Urothelium cell line (cell line): ENCODE data around the gene SFMBT2.
"Not testable (repeated sequence)": the region's sequence is repeated elsewhere in the genome, so short reads cannot be mapped to it uniquely, and the experiment has no call there.

Source experiments
- DNase-seq: peaks from one replicate; pipeline ENCODE4 v3.0.0; 2011; ENCODE audit warnings: low spot score, mixed read lengths
- FAIRE-seq: peaks from 2 replicates; lab custom pipeline; 2011; peaks lifted over from hg19 to GRCh38; lab: Jason Lieb, UNC

The SFMBT2 gene

DNA sequence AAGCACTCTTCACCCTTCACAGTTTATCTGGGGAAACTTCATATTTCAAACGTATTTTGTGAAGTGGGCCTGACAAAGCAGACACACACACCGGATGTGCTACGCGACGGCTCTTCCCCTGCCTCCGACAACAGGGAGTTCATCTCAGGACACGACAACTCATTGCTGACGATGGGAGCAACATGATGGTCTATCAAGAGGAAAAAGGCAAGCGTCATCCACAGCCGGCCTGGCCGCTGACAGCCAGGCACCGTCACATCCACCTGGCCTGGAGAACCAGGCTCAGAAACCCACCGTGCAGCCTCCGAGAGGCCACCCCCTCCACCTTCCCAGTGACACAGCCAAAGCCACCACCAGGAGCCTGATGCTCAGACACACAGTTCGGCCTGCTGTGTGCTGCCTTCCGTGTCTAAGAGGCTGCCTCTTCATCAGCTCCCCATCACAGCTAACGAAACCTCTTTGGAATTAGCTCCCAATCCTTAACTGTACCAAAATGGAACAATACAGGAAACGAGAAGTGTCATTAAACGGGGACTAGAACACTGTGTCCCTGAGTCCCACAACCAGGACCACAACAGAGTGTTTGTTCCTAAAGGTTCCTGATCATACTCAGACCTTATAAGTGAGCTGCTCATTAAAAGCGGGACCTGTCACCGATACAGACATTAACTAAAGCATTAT is 76.7 kb downstream of the SFMBT2 start:
- DNase-seq (no peak), FAIRE-seq (no peak)

DNA sequence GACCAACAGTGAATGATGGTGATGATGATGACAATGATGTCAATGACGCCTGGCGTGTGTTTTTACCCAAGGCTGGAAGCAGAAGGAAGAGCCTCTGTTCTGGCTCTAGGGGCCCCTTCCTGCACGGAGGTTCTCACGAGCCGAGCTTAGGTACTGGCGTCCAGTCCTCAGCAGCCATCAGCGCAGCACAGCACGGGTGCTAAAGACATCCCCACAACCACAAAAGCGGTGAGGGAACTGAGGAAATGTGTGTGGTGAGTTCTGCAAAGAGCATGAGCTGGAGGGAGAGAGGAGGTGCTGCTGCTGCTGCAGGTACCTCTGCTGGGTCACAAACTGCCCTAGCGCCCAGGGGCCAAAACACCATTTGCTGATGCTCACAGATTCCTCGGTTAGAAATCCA is 81.6 kb downstream of the SFMBT2 start:
- FAIRE-seq (no peak), DNase-seq (no peak)

DNA sequence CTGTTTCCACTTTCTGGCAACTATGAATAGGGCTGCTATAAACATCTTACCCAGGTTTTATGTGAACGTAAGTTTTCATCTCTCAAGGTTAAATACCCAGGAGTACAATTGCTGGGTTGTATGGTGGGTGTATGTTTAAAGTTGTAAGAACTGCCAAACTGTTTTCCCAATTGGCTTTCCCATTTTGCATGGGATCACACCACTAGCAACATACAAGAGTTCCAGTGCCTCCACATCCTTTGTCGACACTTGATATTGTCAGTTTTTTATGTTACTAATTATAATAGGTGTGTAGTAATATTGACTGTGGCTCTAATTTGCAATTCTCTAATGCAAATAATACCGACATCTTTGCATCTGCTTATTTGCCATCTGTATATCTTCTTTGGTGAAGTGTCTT is 82.9 kb downstream of the SFMBT2 start:
- FAIRE-seq (no peak), DNase-seq (no peak)

DNA sequence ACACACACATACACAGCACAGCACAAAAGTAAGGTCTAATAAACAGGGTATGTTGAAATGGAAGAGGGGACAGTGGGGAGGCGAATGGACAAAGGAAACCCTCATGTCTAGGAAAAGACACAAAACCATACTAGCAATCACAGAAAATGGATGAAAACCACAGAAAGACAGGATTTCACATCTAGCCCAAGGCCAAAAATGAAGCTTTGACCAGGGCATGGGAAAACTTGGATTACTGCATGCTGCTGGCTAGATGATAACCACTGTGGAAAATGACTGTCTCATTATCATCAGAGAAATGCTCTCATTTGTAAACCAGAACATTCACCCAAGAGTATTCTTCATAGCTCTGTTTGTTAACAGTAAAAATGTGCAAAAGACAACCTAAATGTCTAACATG is 88.2 kb downstream of the SFMBT2 start:
- FAIRE-seq (no peak), DNase-seq (no peak)

DNA sequence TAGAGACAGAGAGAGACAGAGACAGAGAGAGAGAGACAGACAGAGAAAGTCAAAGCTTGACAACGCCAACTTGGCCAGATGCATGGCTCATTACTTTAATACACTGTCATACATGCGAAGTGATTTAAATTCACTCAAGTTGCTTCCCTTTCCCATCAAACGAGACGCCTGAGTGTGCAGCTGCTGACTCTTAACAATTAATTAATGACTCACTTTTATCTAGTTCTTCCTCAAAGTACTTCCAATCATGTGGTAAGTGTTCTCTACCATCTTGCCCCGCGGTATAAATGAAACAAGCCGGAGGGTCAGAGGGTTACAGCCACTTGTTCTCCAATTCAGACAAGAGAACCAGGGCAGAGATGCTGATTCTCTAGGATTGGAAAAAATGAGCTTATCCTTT is 90.8 kb downstream of the SFMBT2 start:
- FAIRE-seq (no peak), DNase-seq (no peak)

DNA sequence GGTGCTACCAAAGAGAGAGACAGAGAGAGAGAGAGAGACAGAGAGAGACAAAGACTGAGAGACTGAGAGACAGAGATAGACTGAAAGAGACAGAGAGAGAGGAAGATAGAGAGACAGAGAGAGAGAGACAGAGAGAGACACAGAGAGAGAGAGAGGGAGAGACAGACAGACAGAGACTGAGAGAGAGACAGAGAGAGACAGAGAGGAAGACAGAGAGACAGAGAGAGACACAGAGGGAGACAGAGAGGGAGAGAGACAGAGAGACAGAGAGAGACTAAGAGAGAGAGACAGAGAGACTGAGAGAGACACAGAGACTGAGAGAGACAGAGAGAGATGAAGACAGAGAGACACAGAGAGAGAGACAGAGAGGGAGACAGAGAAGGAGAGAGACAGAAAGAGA is 91.2 kb downstream of the SFMBT2 start:
- DNase-seq (no peak), FAIRE-seq (no peak)

DNA sequence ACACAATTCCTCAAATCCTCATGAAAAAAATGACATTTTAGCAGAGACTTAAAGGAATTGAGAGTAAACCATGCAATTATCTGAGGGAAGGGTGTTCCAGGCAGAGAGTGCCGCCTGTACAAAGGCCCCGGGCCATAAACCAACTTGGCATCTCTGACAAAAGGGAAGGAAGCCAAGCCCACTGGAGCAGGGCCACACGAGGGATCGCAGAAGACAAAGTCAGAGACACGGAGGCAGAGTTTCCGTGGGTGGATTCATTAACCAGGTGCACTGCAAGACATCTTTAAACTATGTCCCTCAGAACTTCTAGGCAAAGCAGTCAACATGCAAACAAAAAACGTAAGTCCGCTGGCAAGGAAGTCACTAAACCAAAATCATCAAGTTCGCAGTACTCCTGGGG is 92.0 kb downstream of the SFMBT2 start:
- FAIRE-seq (no peak), DNase-seq (no peak)

DNA sequence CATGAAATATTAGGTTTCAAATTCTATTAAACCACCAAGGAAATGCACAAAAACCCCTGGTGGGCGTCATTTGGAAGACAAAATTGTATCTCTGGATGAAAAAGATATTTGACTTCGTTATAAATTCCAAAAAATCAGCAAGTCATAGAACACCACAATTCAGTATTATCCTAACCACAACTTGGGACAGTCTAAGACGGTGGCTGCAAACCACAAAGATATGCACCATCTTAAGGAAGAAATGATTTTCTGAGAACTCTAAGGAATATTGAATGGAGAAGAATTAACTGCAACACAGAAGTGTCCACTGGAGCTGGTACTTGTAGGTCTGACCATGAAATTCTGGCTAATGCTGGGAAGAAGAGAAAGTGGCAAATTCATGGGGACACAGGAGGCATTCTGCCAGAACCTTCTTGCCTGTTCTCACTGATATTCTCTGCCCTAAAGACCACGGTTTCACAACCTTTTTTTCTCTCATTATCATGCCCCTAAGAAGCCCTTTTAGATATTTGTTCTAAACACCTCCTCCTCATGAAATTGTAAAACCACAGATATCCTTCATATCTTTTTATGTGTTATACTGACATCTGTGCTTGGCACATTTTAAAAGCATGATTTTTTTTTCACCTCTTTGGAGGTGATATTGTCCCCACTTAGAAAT is 92.9 kb downstream of the SFMBT2 start:
- DNase-seq (no peak), FAIRE-seq (no peak)

DNA sequence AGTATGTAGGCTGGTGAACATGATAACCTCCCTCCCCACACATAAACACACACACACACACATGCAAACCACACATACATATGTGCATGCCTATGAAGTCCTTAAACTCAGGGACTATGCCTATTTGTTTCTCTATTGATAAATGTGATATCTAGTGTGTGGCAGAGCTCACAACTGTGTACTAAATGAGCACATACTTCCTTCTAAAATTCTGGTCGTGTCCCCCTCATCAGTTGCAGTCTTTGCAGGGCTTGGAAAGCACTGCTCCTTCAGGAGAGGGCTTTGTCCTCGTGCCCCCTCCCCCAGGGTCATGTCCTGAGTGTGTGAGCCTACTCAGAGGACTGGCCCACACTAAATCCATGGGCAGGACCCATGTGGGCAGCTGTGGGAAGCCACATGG is 94.0 kb downstream of the SFMBT2 start:
- FAIRE-seq = no peak
- no peak for DNase-seq

DNA sequence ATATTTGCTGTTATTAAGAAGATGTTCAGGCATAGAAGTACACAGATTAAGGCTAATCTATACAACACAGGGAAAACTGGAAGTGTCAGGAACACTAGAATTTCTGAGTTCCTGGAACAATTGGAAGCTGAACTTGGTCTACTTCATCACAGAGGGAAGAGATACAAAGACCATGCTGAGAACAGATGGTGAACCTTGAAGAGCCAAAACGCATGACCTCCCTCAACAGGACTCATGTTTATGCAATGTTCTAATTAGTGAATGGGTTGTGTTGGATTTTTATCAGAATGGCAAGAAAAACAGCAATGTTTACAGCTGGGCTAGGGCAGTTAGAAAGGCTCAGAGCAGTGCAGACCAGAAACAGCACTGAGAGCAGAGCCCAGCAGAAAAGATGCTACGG is 94.9 kb downstream of the SFMBT2 start:
- no peak for FAIRE-seq
- DNase-seq = no peak

DNA sequence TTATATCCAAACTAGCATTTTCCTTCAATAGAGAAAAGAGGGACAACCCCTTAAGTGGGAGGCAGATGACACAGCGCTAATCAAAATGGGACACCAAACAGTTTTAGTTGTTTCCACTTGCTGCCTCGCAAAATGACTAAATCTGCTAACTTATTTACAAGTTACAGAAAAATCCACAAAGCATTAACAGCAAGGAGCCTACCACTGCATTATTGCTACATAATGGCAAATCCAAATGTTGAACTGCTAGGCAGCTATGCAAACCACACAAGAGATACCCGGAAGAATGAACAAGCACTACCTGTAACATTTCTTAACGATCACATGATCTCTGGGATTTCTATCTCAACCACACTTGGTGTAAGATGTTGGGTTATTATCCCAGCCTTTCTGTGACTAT is 96.7 kb downstream of the SFMBT2 start:
- FAIRE-seq (no peak), DNase-seq (no peak)

DNA sequence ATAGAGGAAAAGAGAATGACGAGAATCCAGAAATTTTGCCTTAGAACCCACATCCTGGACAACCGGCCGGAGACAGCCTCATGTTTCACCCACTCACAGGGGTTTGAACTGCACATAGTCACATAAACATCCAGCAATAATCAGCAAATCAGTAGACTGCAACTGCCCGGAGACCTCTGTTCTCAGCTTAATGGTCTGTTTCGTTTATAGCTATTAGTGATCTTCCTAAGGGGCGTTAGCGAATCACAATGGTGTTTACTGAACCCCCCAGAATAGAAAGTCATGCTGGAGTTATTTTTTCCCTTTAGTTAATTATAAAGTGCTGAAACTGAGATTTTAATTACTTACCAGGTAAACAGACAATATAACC is 98.4 kb downstream of the SFMBT2 start:
- FAIRE-seq (no peak), DNase-seq (no peak)

DNA sequence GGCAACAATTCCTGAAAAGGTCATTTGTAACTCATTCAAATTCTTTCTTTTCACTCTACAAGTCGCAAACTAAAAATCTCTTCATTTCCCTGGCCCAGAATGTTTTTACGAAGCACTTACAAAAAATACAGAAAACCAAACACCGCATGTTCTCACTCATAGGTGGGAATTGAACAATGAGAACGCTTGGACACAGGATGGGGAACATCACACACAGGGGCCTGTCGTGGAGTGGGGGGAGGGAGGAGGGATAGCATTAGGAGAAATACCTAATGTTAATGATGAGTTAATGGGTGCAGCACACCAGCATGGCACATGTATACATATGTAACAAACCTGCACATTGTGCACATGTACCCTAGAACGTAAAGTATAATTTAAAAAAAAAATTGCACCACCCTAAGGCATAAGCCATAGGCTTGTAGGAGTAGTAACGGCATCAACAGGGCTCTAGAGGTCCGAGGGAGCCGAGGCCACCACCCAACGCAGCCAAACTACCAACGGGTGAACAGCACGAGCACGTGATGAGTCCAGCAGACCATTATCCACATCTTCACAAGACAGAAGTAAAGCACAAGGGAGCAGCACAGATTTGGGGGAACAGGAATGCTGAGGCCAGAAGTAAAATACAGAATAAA is 98.9 kb downstream of the SFMBT2 start:
- FAIRE-seq = not testable (repeated sequence)

DNA sequence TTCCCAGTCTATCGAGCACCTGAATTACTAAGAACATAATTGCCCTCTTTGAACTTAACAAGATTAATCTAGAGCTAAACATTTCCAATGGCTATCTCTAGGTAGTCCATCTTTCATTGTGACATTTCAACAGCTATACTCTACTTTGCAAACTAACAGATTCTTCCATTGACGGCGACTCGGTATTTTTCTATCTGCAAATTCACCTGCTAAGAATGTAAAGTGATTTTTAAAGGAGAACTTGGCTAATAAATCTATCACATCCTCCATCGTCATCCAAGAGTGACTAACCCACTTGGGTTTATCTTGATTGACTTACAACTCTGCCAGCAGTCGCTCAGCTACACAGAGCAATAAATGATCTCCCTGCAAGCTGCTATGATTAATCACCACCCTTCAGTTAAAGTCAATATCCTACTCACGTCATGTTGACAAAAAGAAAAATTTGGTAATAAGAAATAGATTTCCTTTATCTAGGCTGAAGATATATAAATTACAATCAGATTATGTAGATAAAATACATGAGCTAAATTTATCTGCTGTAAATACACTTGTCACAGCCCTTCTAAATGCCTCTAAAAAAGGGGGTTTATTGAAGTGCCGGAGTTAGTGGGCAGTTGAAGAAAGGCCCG is 99.5 kb downstream of the SFMBT2 start:
- FAIRE-seq (no peak), DNase-seq (peak; percentile 57)

More for the DNA sequence above, 98.9 kb downstream of the SFMBT2 start:
- not testable (repeated sequence) for DNase-seq

DNA sequence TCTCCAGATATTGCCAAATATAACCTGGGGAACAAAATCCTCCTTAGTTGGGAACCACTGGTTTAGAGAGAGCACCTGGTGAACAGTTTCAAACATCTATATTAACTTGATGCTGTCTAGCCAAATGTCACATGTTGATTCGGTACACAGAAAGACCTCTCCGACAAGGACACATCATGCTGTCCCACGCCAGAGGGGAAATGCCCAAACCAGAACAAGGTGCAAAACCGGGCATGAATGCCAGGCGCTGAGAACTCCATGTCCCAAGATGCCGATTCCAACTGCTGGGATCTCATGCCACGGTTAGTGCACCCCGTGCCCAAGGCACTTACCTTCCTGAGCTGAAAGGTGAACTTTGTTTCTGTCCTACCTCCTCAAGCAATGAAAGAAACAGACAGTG is 100.8 kb downstream of the SFMBT2 start:
- DNase-seq = no peak
- no peak for FAIRE-seq

DNA sequence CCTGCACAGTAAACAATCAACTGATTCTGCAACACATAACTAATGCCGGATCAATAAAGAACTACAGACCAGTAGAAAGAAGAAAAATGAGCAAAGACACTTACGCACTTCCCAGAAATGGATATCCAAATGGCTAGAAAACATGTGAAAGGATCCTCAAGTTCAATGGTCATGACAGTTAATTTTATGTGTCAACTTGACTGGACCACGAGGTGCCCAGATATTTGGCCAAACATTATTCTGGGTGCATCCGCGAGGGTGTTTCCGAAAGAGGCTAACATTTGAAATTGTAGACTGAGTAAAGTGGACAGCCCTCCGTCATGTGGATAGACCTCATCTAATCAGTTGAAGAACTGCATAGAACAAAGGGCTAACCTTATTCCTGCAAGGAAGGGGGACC is 102.0 kb downstream of the SFMBT2 start:
- FAIRE-seq = no peak
- no peak for DNase-seq

DNA sequence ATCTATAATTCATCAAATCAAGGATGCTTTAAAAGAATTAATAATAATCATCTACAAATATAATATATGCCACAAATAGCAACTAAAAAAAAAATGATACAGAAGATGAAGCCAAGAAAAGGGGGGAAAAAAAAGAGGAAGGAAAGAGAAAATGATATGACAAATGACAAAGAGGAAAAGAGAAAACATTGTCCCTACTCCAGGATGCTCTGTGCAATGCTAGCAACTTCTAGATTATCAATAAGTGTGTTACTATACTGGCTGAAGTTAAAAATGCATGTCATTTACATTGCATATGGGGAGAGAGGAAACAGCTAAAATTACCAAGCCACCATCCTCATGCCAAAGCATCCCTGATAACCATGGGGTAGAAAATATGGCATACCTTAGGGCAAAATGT is 104.2 kb downstream of the SFMBT2 start:
- FAIRE-seq = no peak

DNA sequence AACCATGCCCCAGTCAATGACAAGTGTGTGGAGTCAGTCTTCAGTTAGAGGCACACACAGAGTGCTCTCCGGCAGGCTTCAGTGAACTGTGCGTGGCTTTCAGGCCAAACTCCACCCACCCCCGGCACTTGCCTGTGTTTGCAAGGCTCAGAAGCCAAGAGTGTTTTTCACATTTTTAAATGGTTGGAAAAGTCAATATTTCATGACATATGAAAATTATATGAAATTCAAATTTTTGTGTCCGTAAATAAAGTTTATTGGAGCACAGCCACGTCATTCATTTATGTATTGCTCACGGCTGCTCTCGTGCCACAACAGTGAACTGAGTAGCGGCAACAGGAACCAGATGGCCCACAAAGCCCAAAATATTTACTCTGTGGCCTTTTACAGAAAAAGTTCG is 104.7 kb downstream of the SFMBT2 start:
- FAIRE-seq = no peak
- DNase-seq = no peak

More for the DNA sequence above, 104.2 kb downstream of the SFMBT2 start:
- DNase-seq = no peak

DNA sequence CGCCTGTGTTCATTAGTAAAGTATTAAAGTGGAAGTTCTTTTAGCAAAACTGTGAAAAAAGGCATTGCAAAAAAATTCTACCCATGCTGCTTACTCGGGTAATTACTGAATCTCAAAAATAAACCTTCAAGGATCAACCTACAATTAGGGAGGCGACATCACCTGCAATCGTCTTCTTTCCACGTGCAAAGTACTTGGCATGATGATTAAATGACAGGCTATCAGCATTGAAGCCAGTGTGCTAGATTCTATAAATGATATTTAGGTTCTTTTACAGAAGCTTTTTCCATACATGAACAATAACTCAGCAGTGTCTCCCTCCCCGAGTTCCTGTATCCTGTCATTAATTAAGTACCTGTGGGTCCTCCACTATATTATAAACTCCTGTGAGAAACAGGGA is 105.8 kb downstream of the SFMBT2 start:
- FAIRE-seq = no peak
- no peak for DNase-seq

DNA sequence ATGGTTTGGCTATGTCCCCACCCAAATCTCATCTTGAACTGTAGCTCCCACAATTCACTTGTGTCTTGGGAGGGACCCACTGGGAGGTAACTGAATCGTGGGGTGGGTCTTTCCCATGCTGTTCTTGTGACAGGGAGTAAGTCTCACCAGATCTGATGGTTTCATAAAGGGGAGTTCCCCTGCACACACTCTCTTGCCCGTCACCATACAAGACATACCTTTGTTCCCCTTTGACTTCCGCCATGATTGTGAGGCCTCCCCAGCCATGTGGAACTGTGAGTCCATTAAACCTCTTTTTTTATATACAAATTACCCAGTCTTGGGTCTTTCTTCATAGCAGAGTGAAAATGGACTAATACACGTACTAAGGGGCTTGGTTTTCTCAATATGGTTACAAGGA is 106.7 kb downstream of the SFMBT2 start:
- FAIRE-seq (no peak), DNase-seq (no peak)

DNA sequence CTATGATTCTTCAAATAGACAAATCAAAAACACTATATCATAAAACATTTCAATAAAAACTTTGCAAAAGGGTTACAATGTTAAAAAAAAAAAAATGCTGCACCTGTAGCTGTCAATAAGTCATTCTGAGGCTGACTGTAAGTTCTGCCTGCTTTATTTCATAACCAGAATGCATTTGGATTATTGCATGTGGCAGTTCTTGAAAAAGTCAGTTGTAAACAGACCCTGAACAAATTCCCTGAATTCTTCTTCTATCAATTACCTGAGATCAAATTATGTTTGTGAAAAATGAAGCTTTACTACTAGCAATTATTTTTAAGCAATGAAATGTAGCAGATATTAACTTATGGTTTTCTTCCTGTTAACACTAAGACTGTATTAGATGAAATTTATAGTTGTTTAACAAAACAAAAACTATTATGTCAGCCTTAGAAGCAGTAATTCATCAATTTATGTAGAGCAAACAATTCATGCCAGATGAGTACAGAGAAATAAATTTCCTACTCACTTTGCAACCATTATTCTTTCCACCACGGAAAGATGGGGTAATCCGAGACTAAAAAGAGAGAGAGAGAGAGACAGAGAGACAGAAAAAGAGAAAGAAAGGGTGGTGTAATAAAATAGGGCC is 107.8 kb downstream of the SFMBT2 start:
- FAIRE-seq = no peak
- DNase-seq = no peak
